ENCODE data around the gene DUOXA1.
"Not testable (repeated sequence)": the region's sequence is repeated elsewhere in the genome, so short reads cannot be mapped to it uniquely, and the experiment has no call there.

DUOXA1 gene

DNA sequence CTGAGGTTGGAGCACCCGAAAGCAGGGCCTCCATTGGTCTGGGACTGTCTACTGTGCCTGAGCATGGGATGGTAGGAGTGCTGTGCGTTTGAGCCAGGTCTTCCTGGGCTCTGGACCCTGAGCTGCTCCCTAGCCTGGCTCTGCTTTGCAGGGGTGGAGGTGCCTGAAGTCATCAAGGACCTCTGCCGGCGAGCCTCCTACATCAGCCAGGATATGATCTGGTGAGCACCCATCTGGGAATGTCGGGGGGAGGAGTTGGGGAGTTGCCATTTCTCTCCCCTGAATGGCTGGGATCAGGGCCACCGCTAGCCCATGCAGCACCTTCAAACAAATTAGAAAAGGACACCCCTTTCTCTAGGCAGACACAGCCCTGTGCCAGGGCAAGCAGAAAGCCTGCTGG is 20.8 kb upstream of the DUOXA1 start:
- DNase-seq = no peak

DNA sequence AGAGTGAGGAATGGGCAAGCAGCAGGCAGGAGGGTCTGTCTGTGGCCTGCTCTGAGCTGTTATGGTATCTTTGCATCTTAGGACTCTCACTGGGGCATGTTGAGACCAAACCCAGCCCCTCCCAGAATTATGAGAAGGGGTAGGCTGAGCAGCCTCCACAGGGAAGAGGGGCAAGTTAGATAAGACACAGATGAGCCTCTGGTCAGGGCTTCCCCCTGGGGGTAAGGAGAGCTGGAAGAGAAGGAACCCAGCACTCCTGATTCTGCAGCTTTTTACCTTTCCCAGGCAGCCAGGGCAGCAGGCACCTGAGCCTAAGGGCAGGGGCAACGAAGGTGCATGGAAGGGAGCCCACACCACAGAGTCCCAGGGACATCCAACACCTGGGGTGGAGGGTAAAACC is 19.4 kb upstream of the DUOXA1 start:
- no peak for DNase-seq

DNA sequence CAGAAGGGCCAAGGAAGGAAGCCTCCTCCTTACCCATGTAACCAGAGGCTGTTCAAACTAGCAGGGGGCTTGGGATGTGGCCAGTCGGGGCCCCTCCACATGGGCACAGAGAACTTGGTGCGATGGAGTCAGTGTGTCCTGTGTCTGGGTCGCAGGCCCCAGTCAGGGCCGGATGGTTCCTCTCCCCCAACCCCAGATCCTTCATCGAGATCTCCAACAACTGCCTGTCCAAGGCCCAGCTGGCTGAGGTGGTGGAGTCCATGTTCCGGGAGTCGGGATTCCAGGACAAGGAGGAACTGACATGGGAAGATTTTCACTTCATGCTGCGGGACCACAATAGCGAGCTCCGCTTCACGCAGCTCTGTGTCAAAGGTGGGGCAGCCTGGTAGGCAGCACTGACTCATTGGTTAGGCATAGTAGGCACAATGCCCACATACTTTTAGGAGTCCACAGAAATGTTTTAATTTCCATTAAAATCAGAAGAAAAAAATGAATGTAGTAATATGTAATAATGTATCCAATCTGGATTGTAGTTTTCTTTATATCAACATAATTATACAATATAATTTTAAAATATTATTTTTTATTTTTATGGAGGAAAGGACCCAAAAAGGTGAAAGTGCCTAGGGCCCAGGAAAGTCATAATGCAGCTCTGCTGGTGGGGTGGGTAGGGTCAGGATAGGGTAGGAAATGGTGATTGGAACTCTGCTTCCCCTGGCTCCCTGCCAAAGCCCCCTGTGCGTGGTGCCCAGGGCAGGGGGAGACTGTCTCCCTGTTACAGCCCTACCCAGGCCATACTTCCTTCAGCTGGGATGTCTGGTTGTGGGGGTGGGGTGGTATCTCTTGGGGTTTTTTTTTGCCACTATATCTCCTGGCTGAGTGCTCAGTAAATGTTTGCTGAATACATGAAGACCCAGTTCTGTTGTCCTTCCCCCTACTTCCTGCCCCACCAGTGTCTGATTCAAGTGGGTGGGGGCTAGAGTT is 18.7 kb upstream of the DUOXA1 start:
- no peak for DNase-seq

DNA sequence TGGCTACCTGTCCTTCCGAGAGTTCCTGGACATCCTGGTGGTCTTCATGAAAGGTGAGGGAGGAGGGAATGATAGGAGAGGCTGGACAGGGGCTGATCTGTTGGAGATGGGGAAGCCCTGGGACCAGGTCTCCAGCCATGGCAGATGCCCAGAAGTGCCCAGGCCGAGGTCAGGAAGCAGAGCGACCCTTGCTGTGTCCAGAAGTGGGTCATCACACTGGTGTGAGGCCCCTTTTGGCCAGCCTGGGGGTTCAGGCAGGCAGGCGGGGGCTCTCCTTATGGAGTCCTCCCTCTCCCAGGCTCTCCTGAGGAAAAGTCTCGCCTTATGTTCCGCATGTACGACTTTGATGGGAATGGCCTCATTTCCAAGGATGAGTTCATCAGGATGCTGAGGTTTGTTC is 17.9 kb upstream of the DUOXA1 start:
- no peak for DNase-seq

DNA sequence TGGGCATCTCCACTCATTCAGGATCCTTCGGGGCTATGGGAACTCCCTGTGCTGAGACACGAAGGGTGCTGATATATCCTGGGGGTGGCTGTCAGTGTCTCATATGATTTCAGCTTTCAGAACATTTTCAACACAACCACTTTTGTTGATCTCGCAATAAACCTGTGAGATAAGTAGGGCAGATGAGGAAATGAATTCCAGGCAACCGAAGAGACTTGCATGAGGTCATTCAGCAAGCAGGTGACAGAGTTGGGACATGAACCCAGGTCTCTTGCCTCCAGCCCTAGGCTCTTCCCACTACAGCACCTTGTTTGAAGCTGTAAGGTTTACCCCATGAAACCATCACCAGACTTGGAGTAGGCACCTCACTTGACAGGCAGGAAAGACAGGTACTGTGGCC is 16.7 kb upstream of the DUOXA1 start:
- DNase-seq = no peak

DNA sequence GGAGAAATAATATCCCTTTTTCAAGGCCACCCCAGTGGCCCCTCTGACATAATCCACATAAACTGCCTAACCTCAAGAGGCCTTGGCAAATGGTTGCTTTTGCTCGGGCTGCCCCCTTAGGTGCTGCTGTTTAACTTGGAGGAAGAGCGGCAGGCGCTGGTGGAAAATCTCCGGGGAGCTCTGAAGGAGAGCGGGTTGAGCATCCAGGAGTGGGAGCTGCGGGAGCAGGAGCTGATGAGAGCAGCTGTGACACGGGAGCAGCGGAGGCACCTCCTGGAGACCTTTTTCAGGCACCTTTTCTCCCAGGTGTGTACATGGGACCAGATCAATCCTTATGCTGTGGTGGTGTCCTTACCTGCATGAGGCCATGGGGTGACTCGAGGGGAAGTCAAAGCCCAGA is 15.1 kb upstream of the DUOXA1 start:
- no peak for DNase-seq

DNA sequence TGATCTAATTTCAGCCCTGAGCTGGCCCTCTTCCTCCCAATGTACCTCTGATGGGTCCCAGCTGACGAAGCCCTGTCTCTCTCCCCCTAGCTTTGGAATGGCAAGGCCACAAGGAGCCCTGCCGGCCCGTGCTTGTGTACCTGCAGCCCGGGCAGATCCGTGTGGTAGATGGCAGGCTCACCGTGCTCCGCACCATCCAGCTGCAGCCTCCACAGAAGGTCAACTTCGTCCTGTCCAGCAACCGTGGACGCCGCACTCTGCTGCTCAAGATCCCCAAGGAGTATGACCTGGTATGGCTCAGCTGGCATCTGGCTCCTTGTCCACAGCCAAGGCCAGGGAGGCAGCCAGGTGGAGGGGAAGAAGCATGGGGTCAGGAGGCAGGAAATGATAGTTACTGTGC is 14.3 kb upstream of the DUOXA1 start:
- no peak for DNase-seq

DNA sequence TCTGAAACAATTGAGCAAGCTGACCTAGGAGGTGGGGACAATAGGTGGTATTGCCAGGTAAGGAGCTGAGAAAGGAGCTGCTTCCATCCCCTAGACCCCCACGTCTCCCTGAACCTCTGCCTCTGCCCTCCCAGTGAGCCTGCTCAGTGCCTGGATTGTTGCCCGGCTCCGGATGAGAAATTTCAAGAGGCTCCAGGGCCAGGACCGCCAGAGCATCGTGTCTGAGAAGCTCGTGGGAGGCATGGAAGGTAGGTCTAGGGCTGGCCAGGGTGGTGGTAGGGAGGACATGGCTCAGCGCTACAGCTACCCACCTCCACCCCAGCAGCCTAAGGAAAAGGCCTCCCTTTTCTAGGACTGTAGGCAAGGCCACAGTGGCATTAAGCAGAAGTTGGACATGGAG is 13.4 kb upstream of the DUOXA1 start:
- no peak for DNase-seq

DNA sequence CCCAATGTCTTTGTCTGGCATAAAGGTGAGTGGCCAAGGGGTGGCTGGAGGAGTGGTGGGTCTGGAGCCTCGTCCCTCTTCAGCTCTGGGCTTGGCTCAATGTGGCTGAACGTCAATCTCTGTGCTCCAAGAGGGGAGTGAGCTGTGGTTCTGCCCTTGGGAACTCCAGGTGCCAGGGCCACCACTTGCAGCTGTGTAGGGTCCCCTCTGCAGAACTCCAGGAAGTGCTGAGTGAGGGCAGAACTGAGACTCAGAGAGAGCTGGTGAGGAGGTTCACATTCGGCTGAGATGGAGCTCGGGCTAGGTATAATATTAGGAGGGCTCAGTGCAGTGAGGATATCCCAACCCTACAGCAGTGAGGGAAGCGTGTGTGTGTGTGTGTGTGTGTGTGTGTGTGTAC is 11.7 kb upstream of the DUOXA1 start:
- no peak for DNase-seq

DNA sequence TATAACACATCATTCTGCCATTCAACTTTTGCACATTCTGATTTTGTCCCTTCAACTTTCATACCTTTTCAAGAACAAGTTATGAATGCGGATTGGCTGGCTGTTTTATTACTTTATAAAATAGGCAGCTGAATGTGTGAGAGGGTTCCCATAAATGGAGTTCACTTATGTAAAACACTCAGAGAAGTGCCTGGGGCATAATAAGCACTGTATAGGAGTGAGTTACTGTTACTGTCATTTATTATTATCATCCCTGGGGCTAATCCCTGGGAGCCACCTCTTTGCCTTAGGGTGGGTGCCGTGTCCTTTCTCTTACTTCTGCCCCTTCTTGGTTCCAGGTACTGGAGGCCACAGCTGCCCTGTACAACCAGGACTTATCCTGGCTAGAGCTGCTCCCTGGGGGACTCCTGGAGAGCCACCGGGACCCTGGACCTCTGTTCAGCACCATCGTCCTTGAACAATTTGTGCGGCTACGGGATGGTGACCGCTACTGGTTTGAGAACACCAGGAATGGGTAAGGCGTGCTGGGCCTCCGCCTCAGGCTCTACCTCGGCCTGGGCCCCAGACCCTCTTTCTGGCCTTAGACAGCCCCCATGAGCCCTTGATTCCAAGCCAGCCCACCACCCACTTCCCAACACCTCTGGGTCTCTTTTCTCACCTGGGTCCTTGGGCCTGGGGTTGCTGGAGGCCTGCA is 11.0 kb upstream of the DUOXA1 start:
- DNase-seq = no peak

DNA sequence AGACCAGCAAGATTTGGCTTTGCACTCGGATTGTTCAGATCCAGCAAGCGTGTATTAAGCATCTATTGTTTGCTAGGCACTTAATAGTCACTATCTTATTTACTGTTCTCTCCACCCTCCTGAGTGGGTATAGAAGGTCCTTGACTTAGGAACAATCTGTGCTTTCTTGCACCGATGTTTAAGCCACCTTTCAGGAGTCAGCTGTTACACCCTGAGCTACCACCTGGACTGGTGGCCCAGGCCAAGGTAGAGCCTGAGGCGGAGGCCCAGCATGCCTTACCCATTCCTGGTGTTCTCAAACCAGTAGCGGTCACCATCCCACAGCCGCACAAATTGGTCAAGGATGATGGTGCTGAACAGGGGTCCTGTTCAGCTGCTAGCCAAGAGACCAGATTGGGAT is 10.1 kb upstream of the DUOXA1 start:
- DNase-seq = no peak

DNA sequence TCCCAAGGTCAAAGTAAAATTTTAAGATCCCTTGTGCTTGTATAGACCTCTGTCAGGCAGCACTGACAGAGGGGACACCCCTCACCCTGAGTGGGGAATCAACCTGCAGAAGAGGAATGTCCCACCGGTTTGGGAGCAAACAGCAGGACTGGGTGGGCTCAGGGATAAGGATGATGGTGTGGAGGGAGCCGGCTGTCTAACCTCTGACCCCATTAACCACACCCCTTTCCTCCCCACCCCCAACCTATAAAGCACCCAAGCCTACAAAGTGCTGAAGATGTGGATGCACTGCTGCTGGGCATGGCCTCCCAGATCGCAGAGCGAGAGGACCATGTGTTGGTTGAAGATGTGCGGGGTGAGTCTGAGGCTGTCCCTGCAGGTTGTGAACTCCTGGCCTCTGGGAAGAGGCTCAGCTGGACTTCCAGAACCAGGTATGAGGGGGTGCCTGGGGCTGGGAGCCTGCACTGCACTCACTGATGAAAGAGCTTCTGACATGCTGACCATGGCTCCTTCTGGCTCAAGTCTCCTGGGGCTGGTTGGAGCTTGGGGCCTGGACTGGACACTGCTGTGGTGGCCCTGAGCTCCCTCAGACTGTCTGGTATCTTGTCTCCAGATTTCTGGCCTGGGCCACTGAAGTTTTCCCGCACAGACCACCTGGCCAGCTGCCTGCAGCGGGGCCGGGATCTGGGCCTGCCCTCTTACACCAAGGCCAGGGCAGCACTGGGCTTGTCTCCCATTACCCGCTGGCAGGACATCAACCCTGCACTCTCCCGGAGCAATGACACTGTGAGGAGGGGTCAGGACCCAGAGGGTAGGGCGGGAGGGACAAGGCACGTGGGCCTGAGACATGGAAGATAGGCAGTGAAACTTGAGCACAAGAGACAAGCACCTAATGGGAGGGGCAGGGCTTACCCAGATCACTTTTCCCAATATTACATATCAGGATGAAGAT is 9.4 kb upstream of the DUOXA1 start:
- no peak for DNase-seq

DNA sequence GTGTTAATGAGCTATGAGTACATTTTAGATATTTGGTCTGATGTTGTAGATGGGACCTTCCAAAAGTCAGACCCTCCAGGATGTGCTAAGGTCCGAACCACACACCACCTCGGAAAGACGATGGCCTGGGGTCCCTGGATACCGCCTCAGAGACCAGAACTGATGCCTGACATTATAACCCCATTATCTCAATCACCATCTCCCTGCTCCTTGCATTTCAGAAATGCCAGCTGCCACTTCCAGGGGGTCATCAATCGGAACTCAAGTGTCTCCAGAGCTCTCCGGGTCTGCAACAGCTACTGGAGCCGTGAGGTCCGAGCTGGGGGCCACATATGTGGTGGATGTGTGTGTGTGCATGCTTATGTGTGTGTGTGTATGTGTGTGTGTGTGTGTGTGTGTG is 8.0 kb upstream of the DUOXA1 start:
- no peak for DNase-seq

DNA sequence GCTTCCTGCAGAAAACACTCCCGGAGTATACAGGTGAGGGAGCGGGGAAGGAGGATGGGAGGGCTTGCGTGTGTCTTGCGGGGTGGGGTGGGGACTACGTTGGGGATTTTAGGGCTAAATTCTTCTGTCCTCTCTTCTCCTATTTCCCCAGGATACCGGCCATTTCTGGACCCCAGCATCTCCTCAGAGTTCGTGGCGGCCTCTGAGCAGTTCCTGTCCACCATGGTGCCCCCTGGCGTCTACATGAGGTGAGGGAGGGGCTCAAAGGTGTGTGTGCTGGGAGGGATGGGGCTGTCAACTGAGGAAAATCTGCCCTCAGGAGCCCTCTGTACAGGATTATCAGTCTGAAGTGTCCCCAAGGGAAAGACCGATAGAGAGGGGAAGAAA is 6.7 kb upstream of the DUOXA1 start:
- no peak for DNase-seq

DNA sequence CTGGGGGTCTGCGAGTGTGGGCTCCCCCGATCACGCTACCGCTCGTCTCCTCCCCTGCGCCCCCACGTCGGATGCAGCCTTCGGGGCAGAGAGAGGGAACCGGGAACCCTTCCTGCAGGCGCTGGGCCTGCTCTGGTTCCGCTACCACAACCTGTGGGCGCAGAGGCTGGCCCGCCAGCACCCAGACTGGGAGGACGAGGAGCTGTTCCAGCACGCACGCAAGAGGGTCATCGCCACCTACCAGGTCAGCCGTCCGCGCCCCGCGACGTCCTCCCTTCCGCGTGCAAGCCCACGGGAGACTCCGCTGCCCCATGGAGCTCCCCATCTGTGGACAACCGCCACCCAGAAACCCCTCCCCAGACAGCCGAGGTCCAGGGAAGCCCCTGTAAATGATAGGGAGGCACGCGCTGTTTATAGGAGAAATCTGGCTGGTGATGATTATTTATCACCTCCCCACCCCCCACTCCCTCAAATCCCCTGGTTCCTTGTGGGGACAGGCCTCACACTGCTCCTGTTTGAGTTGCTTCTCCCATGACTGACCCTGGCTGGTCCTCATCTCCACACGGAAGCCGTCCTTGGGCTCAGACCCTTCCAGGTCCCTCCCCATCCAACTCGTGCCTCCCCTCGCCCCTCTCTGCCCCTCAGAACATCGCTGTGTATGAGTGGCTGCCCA is 6.2 kb upstream of the DUOXA1 start:
- DNase-seq = not testable (repeated sequence)

DNA sequence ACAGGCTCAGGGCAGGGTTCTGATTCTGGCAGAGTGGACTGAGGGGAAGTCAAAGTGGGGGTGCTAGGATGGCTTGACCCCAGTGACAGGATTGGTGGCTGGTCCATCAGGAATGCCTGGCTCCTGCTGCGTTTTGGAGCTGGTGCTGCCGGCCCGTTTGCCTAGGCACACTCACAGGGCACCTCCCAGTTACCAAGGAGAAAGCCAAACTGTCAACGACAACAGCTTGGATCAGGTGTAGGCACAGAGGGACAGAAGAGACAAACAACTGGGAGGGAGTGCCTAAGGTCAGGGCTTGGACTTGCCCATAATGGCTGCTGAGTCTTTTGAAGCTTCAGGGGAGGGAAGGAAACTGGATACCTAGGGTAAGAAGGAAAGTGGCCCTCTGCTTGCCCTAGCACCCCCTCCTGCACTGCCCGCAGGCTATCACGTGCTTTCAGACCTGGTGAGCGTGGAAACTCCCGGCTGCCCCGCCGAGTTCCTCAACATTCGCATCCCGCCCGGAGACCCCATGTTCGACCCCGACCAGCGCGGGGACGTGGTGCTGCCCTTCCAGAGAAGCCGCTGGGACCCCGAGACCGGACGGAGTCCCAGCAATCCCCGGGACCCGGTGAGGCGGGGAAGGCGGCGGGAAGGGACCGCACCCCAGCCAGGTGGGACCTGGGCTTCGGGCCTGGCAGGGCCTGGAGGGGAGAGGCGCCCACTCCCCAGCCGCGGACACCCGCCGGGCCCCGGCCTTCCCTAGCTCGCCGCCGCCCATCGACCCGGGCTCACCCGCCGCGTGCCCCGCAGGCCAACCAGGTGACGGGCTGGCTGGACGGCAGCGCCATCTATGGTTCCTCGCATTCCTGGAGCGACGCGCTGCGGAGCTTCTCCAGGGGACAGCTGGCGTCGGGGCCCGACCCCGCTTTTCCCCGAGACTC is 5.3 kb upstream of the DUOXA1 start:
- no peak for DNase-seq

DNA sequence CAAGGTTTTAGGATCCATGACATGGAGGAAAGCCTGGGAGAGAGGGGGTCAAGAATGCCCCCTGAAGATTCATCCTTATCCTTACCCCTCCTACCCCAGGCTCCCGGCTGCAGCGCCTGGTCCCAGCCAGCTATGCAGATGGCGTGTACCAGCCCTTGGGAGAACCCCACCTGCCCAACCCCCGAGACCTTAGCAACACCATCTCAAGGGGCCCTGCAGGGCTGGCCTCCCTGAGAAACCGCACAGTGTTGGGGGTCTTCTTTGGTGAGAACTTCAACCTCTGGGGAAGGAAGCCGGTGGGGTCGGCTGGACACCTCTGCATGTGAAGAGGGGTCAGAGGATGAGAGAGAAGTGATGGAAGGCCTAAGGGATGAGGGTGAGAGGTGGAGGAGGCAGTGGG is 4.4 kb upstream of the DUOXA1 start:
- DNase-seq = no peak

DNA sequence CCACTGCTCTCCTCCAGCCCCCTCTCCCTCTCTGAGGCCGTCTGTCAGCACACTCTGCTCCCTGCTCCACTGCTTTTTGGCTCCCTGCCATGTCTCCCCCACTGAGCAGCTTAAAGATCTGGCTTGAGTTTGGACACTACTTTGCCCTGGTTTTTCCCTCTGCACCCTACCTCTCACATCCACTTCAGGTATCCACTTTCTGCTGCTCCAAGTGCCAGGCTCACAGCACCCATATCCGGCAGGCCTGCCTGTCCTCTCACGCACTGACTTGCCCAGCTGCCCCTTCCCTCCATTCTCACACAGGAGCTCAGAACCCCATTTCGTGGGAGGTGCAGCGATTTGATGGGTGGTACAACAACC is 3.9 kb upstream of the DUOXA1 start:
- DNase-seq = no peak

DNA sequence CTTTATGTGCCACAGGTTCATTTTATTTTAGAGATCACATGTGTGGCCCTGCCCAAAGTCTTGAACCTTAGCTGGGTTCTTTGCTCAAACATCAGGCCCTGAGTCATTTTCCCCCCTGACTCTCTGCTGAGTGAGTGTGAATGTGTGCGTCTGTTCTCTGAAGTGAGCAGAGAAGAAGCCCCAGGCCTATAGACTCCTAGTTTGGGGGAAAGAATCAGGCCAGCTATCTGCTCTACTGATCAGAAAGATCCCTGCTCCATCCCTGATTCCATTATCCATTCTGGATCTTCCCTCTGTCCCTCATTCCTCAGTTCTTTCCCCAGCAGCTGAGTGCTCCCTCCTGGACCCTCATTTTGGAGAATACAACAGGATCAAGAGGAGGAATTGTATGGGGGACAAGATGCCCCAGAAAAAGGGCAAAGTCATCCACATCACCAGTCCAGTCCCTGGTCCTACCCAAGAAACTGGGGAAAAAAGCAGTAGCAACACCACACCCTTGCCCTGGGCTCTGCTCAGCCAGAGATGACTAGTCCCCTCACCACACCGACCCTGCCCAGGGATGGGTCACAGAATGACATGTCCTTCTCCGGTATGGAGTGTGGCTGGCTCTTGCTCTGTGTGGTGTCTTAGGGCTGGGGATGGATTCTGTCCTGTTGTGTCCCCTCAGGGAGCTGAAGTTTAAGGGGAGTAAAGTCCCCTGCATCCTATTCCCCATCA is 3.3 kb upstream of the DUOXA1 start:
- DNase-seq = no peak

DNA sequence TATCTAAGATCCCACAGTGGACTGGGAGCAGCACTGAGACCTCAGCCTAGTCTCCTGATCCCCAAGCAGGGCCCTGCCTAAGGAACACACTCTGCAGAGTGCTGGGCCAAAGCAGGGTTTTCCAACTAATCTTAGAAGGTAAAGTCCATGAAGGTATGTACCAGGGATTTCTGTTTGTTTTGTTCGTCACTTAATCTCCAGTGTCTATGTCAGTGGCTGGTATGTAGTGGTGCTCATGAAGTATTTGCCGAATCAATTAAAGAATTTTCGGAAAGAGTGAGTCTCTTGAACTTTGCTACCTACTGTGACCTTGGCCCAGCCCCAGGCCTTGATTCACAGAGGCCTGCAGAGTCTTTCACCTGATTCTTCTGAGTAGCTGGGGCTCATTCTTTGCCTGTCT is 1.8 kb upstream of the DUOXA1 start:
- no peak for DNase-seq

Data from OCI-M1 (cell line).